ENCODE results near the gene RICTOR. TPM values are rescaled to one million over a fixed set of nuclear protein-coding genes. Genes with fewer than 3 reads are reported as not detected.

The RICTOR gene
- total and polyA plus RNA-seq, 7 experiments from 2014 or later, result 16.2 to 96.2 (median 65.0) TPM

DNA sequence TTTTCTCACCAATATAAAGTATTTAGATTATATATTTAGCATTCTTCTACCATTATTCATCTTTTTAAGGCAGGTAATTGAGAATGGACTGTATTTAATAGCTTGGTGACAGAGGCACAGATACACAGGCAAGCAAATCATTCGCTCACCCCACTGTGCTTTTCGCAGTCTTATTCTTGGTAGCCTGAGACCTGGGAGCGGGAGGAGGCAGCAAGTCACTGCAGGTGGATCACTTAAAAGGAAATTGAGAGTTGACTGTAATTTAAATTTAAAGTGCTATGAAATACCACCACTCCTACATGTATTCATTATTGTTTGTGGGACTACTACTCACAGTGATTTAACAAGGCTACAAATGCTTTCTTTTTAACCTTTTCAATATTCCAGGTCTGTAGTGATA, 9.7 kb downstream of the RICTOR start:
- ChIA-PET CTCF (no interaction called here), POLR2A (no interaction called here)
- Histone ChIP-seq H3K27ac (ENCODE audit: low read depth, low read length) (no peak overlapping the region), H3K27me3 (ENCODE audit: control insufficient read depth in 2 of 2, insufficient read depth in 2 of 2, low read length in 2 of 2) (no peaks in the 10 kb centered on the region), H3K4me3 (ENCODE audit: low read length) (no peak overlapping the region), H3K9me3 (ENCODE audit: control insufficient read depth in 2 of 3, low read length in 3 of 3) (peaks cover 0 to 24% (median 0%) of the 10 kb centered on the region in 3 experiments), H3K36me3 (ENCODE audit: control insufficient read depth in 2 of 3, insufficient read depth in 3 of 3, low read length in 3 of 3) (peaks cover 0 to 32% (median 0%) of the 10 kb centered on the region in 3 experiments), H3K4me1 (ENCODE audit: control insufficient read depth in 2 of 2, insufficient read depth in 2 of 2, low read length in 2 of 2) (peaks cover 11 to 14% of the 10 kb centered on the region in 2 donors)
- Mint-ChIP-seq H3K27me3 (no peaks in the 10 kb centered on the region), H3K27ac (peak overlapping the region in 5 of 9 donors; percentile 1 to 79 (median 64)), H3K9me3 (peaks cover 10 to 35% (median 15%) of the 10 kb centered on the region in 11 donors), H3K4me3 (peak overlapping the region in 6 of 10 donors; percentile 38 to 70 (median 62)), H3K36me3 (peaks cover 25 to 45% (median 41%) of the 10 kb centered on the region in 5 donors), H3K4me1 (peaks cover 38 to 93% (median 86%) of the 10 kb centered on the region in 7 donors)
- intact Hi-C loops (cut with micrococcal nuclease), result loop anchor here in 1 of 2 donors (2.0 kb wide), 1 partner anchor 16 kb away; no protein-coding TSS in a partner anchor
- DNase-seq (no peak), ATAC-seq (no peak)

DNA sequence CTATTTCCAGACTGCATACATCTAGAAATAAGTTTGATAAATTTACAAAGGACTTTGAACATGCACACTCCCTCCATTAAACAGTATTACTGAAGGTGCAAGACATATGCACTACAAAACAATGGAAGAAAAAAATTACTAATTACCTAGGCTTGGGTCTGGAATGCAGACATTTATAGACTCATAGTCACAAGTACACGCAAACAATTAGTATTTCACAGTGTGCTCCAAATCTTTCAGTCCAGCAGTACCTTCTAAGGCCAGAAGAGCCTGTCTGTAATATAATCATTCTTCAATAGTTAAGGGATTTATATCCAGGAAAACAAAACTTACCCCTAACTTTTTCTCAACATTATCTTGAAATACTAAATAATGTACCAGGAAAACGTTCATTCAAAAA, 11.2 kb downstream of the RICTOR start:
- ChIA-PET CTCF (no interaction called here), POLR2A (no interaction called here)
- peaks cover 6 to 28% (median 15%) of the 10 kb centered on the region in 11 donors for H3K9me3 Mint-ChIP-seq
- Histone ChIP-seq H3K9me3 (ENCODE audit: control insufficient read depth in 2 of 3, low read length in 3 of 3) (peaks cover 0 to 24% (median 0%) of the 10 kb centered on the region in 3 experiments), H3K4me3 (ENCODE audit: low read length) (no peak overlapping the region), H3K36me3 (ENCODE audit: control insufficient read depth in 2 of 3, insufficient read depth in 3 of 3, low read length in 3 of 3) (peaks cover 0 to 26% (median 0%) of the 10 kb centered on the region in 3 experiments), H3K27ac (ENCODE audit: low read depth, low read length) (no peak overlapping the region), H3K4me1 (ENCODE audit: control insufficient read depth in 2 of 2, insufficient read depth in 2 of 2, low read length in 2 of 2) (peaks cover 11 to 18% of the 10 kb centered on the region in 2 donors), H3K27me3 (ENCODE audit: control insufficient read depth in 2 of 2, insufficient read depth in 2 of 2, low read length in 2 of 2) (no peaks in the 10 kb centered on the region)
- peak overlapping the region in 5 of 9 donors; percentile 14 to 58 (median 43) for H3K27ac Mint-ChIP-seq
- DNase-seq (no peak), ATAC-seq (no peak)
- no peaks in the 10 kb centered on the region for H3K27me3 Mint-ChIP-seq
- peaks cover 21 to 35% (median 28%) of the 10 kb centered on the region in 5 donors for H3K36me3 Mint-ChIP-seq
- H3K4me3 Mint-ChIP-seq, result peak overlapping the region in 6 of 10 donors; percentile 0 to 39 (median 20)
- H3K4me1 Mint-ChIP-seq, result peaks cover 37 to 94% (median 87%) of the 10 kb centered on the region in 7 donors
- intact Hi-C loops (cut with micrococcal nuclease), result loop anchor here in 1 of 2 donors (1.0 kb wide), 1 partner anchor 8 kb away; no protein-coding TSS in a partner anchor

DNA sequence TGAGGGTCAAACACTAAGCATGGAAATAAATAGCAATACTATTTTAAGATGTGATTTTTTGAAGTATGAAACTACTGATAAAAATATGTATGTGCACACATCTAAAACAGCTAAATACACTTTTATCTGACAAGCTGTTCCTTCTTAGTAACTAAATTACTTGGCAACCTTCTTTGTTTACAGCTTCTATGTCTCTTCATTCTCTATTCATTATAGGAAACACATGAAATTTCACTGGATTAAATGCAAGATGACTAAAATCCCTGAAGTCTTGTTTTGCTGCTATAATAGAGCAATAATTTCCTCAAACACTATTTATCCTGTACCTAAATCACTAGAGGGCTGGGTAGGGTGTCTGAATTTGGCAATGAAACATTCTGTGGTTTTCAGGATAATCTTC, 11.7 kb downstream of the RICTOR start:
- H3K4me1 Mint-ChIP-seq, result peaks cover 41 to 92% (median 84%) of the 10 kb centered on the region in 7 donors

GRCh38 chr5:39062104-39062503, 12.1 kb downstream of the RICTOR start:
- Mint-ChIP-seq H3K9me3 (peaks cover 5 to 19% (median 10%) of the 10 kb centered on the region in 11 donors), H3K27me3 (no peaks in the 10 kb centered on the region), H3K27ac (peak overlapping the region in 4 of 9 donors; percentile 30 to 62 (median 45)), H3K4me3 (peak overlapping the region in 4 of 10 donors; percentile 2 to 26 (median 16)), H3K4me1 (peaks cover 42 to 89% (median 80%) of the 10 kb centered on the region in 7 donors), H3K36me3 (peaks cover 16 to 26% (median 19%) of the 10 kb centered on the region in 5 donors)
- DNase-seq, result no peak
- H3K27ac ChIP-seq (ENCODE audit: low read depth, low read length), result no peak overlapping the region
- ATAC-seq, result no peak
- H3K4me3 ChIP-seq (ENCODE audit: low read length), result no peak overlapping the region
- peaks cover 11 to 18% of the 10 kb centered on the region in 2 donors for H3K4me1 ChIP-seq (ENCODE audit: control insufficient read depth in 2 of 2, insufficient read depth in 2 of 2, low read length in 2 of 2)
- POLR2A ChIA-PET, result interaction anchor here (0.7 to 1.7 kb wide), 5 partner anchors 9 to 258 kb away, joined by 3 to 9 read pairs (median 4); partner anchors contain the start of gene RICTOR
- CTCF ChIA-PET, result interaction anchor here (0.6 kb wide), 1 partner anchor 49 kb away, joined by 4 read pairs; no protein-coding TSS in a partner anchor
- H3K9me3 ChIP-seq (ENCODE audit: control insufficient read depth in 2 of 3, low read length in 3 of 3), result peaks cover 0 to 16% (median 0%) of the 10 kb centered on the region in 3 experiments
- intact Hi-C loops (cut with micrococcal nuclease), result no loop called here
- peaks cover 0 to 16% (median 0%) of the 10 kb centered on the region in 3 experiments for H3K36me3 ChIP-seq (ENCODE audit: control insufficient read depth in 2 of 3, insufficient read depth in 3 of 3, low read length in 3 of 3)
- no peaks in the 10 kb centered on the region for H3K27me3 ChIP-seq (ENCODE audit: control insufficient read depth in 2 of 2, insufficient read depth in 2 of 2, low read length in 2 of 2)

More for the DNA sequence above, 11.7 kb downstream of the RICTOR start:
- Mint-ChIP-seq H3K9me3 (peaks cover 6 to 23% (median 12%) of the 10 kb centered on the region in 11 donors), H3K4me3 (peak overlapping the region in 5 of 10 donors; percentile 2 to 39 (median 26)), H3K27ac (peak overlapping the region in 4 of 9 donors; percentile 32 to 58 (median 38)), H3K27me3 (no peaks in the 10 kb centered on the region), H3K36me3 (peaks cover 19 to 30% (median 23%) of the 10 kb centered on the region in 5 donors)
- CTCF ChIA-PET, result interaction anchor here (0.6 kb wide), 1 partner anchor 50 kb away, joined by 4 read pairs; no protein-coding TSS in a partner anchor
- intact Hi-C loops (cut with micrococcal nuclease), result no loop called here
- H3K27me3 ChIP-seq (ENCODE audit: control insufficient read depth in 2 of 2, insufficient read depth in 2 of 2, low read length in 2 of 2), result no peaks in the 10 kb centered on the region
- peaks cover 11 to 18% of the 10 kb centered on the region in 2 donors for H3K4me1 ChIP-seq (ENCODE audit: control insufficient read depth in 2 of 2, insufficient read depth in 2 of 2, low read length in 2 of 2)
- H3K27ac ChIP-seq (ENCODE audit: low read depth, low read length), result no peak overlapping the region
- H3K4me3 ChIP-seq (ENCODE audit: low read length), result no peak overlapping the region
- ATAC-seq (no peak), DNase-seq (no peak)
- POLR2A ChIA-PET, result interaction anchor here (0.7 to 1.7 kb wide), 5 partner anchors 9 to 258 kb away, joined by 3 to 9 read pairs (median 4); partner anchors contain the start of gene RICTOR
- H3K9me3 ChIP-seq (ENCODE audit: control insufficient read depth in 2 of 3, low read length in 3 of 3), result peaks cover 0 to 21% (median 0%) of the 10 kb centered on the region in 3 experiments
- peaks cover 0 to 21% (median 0%) of the 10 kb centered on the region in 3 experiments for H3K36me3 ChIP-seq (ENCODE audit: control insufficient read depth in 2 of 3, insufficient read depth in 3 of 3, low read length in 3 of 3)

GRCh38 chr5:39059064-39059463, 15.1 kb downstream of the RICTOR start:
- no peaks in the 10 kb centered on the region for H3K9me3 Mint-ChIP-seq
- H3K27ac Mint-ChIP-seq, result peak overlapping the region in 6 of 9 donors; percentile 10 to 80 (median 68)
- no peaks in the 10 kb centered on the region for H3K27me3 Mint-ChIP-seq
- POLR2A ChIA-PET, result interaction anchor here (1.5 kb wide), 1 partner anchor 14 kb away, joined by 9 read pairs; no protein-coding TSS in a partner anchor
- H3K4me3 ChIP-seq (ENCODE audit: low read length), result no peak overlapping the region
- CTCF ChIA-PET, result no interaction called here
- no peaks in the 10 kb centered on the region for H3K9me3 ChIP-seq (ENCODE audit: control insufficient read depth in 2 of 3, low read length in 3 of 3)
- no peak for DNase-seq
- peaks cover 11 to 34% of the 10 kb centered on the region in 2 donors for H3K4me1 ChIP-seq (ENCODE audit: control insufficient read depth in 2 of 2, insufficient read depth in 2 of 2, low read length in 2 of 2)
- peak; percentile 56 for ATAC-seq
- intact Hi-C loops (cut with micrococcal nuclease), result loop anchor here in 1 of 2 donors (2.0 kb wide), 2 partner anchors 14 kb away; no protein-coding TSS in a partner anchor
- no peaks in the 10 kb centered on the region for H3K36me3 ChIP-seq (ENCODE audit: control insufficient read depth in 2 of 3, insufficient read depth in 3 of 3, low read length in 3 of 3)
- H3K4me3 Mint-ChIP-seq, result peak overlapping the region in 9 of 10 donors; percentile 41 to 79 (median 61)
- no peaks in the 10 kb centered on the region for H3K27me3 ChIP-seq (ENCODE audit: control insufficient read depth in 2 of 2, insufficient read depth in 2 of 2, low read length in 2 of 2)
- peak overlapping the region; percentile 20 for H3K27ac ChIP-seq (ENCODE audit: low read depth, low read length)
- peaks cover 40 to 96% (median 79%) of the 10 kb centered on the region in 7 donors for H3K4me1 Mint-ChIP-seq
- peaks cover 5 to 13% (median 12%) of the 10 kb centered on the region in 5 donors for H3K36me3 Mint-ChIP-seq

DNA sequence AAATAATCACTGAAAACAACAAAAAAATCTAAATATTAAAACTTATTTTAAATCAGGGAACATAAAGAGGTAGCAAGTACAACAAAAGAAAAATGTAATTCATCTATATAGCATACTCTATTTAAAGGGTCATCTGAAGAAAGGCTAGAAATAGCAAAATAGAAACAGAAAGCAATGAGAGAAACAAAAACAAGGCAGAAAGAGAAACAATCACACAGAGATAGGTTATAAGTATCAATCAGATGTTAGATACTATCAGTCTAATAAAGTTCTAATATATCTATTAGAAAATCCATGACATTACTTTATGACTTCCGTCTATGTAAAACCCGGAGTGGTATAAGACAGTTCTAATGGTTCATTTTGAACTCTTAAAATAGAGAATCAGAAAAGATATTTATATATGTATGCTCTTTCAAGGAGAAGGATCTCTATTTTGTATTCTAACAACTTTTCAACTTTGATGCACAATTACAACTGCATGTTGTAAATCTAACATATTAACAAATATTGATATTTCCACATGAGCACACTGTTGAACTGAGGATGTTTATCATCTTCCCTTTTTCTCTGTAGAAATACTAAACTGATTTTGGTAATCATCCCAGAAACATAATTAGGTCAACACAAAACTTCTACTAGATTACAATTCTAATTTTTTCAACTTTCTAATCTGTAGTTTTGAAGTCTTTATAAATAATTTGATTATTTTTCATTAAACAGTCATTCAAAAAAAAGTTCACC, 15.8 kb downstream of the RICTOR start:
- CTCF ChIA-PET, result no interaction called here
- Histone ChIP-seq H3K36me3 (ENCODE audit: control insufficient read depth in 2 of 3, insufficient read depth in 3 of 3, low read length in 3 of 3) (no peaks in the 10 kb centered on the region), H3K27ac (ENCODE audit: low read depth, low read length) (peak overlapping the region; percentile 41), H3K27me3 (ENCODE audit: control insufficient read depth in 2 of 2, insufficient read depth in 2 of 2, low read length in 2 of 2) (no peaks in the 10 kb centered on the region), H3K9me3 (ENCODE audit: control insufficient read depth in 2 of 3, low read length in 3 of 3) (no peaks in the 10 kb centered on the region), H3K4me1 (ENCODE audit: control insufficient read depth in 2 of 2, insufficient read depth in 2 of 2, low read length in 2 of 2) (peaks cover 11 to 31% of the 10 kb centered on the region in 2 donors), H3K4me3 (ENCODE audit: low read length) (peak overlapping the region; percentile 20)
- intact Hi-C loops (cut with micrococcal nuclease), result loop anchor here (1.0 to 2.0 kb wide), 3 partner anchors 14 to 15 kb away; no protein-coding TSS in a partner anchor
- Mint-ChIP-seq H3K4me1 (peaks cover 38 to 96% (median 79%) of the 10 kb centered on the region in 7 donors), H3K9me3 (no peaks in the 10 kb centered on the region), H3K27me3 (no peaks in the 10 kb centered on the region), H3K27ac (peak overlapping the region in 6 of 9 donors; percentile 0 to 80 (median 27)), H3K4me3 (peak overlapping the region; percentile 15 to 79 (median 59)), H3K36me3 (peaks cover 5 to 13% (median 12%) of the 10 kb centered on the region in 5 donors)
- POLR2A ChIA-PET, result no interaction called here
- DNase-seq (no peak), ATAC-seq (no peak)

All from naive thymus-derived CD4-positive, alpha-beta T cell (primary cell).